HL-60 (cell line): ENCODE results near the gene DDAH2.

Source experiments
- DNase-seq, 2 experiments: peaks; one replicate each; pipeline ENCODE4 v3.0.0-alpha.2; 2010 to 2020; ENCODE audit warnings: low read depth in 1 of 2, low spot score in 1 of 2
- H3K27ac ChIP-seq: fragments of 250-450 bp; sonication (Bioruptor Pico); replicated peaks from 2 replicates; pipeline ENCODE4 v1.5.1; 2020; ENCODE audit warnings: mild to moderate bottlenecking, moderate library complexity
- H3K27me3 ChIP-seq: fragments of 250-450 bp; sonication (Bioruptor Pico); 2 replicates; pipeline ENCODE4 v1.5.1; 2021; ENCODE audit warnings: mild to moderate bottlenecking, moderate library complexity; ENCODE audit not compliant: insufficient read depth, poor library complexity, severe bottlenecking
- H3K4me3 ChIP-seq: replicated peaks from 2 replicates; pipeline ENCODE4 v1.5.1; 2011; ENCODE audit warnings: mild to moderate bottlenecking, control low read depth, low read length; ENCODE audit not compliant: insufficient read depth
- CTCF ChIP-seq: IDR thresholded peaks from one replicate; pipeline ENCODE4 v1.5.1; 2011; ENCODE audit warnings: low read length, control low read depth, inconsistent platforms; ENCODE audit not compliant: insufficient read depth
- GABPA ChIP-seq: IDR thresholded peaks from 2 replicates; pipeline ENCODE4 v1.6.1; 2012; ENCODE audit warnings: low read depth
- POLR2AphosphoS5 ChIP-seq: IDR thresholded peaks from 2 replicates; pipeline ENCODE4 v1.6.1; 2012; ENCODE audit warnings: low read depth
- REST ChIP-seq: IDR thresholded peaks from 2 replicates; pipeline ENCODE4 v1.6.1; 2012; ENCODE audit warnings: low read depth; ENCODE audit not compliant: insufficient replicate concordance
- SPI1 ChIP-seq: IDR thresholded peaks from 2 replicates; pipeline ENCODE4 v1.6.1; 2012; ENCODE audit warnings: low read depth, mild to moderate bottlenecking, borderline replicate concordance

DDAH2 gene

GRCh38 chr6:31734247-31734820 lies 5.2 kb upstream of the DDAH2 start:
- no peak for TF ChIP-seq SPI1
- TF ChIP-seq POLR2AphosphoS5: no peak
- no peak for TF ChIP-seq REST
- TF ChIP-seq CTCF: no peak
- TF ChIP-seq GABPA: no peak
- peak overlapping the region; percentile 92 for H3K4me3 ChIP-seq
- no peaks in the 10 kb centered on the region for H3K27me3 ChIP-seq
- DNase-seq: no peak
- peak overlapping the region; percentile 99 for H3K27ac ChIP-seq

GRCh38 chr6:31733734-31734133 lies 4.6 kb upstream of the DDAH2 start:
- no peak for DNase-seq
- no peak for TF ChIP-seq CTCF
- TF ChIP-seq REST: no peak
- no peak for TF ChIP-seq GABPA
- H3K4me3 ChIP-seq: peak overlapping the region; percentile 92
- peak overlapping the region; percentile 99 for H3K27ac ChIP-seq
- H3K27me3 ChIP-seq: no peaks in the 10 kb centered on the region

GRCh38 chr6:31732029-31732428 lies 2.9 kb upstream of the DDAH2 start:
- no peak for DNase-seq
- no peak for TF ChIP-seq CTCF
- TF ChIP-seq SPI1: no peak
- no peak for TF ChIP-seq REST
- no peak for TF ChIP-seq POLR2AphosphoS5
- no peak for TF ChIP-seq GABPA
- Histone ChIP-seq H3K4me3 (no peak overlapping the region), H3K27me3 (no peaks in the 10 kb centered on the region), H3K27ac (no peak overlapping the region)
